ENCODE measurements around the gene ATXN7. TPM values are rescaled to one million over a fixed set of nuclear protein-coding genes. Genes with fewer than 3 reads are reported as not detected.

The ATXN7 gene
- total RNA-seq, 1 donor from 2014 or later = 6.9 TPM

- FAIRE-seq (no peak), DNase-seq (ENCODE audit: low spot score in 2 of 2) (no peak)
Measured at GRCh38 chr3:63900010-63900409, 36.3 kb downstream of the ATXN7 start.

DNA sequence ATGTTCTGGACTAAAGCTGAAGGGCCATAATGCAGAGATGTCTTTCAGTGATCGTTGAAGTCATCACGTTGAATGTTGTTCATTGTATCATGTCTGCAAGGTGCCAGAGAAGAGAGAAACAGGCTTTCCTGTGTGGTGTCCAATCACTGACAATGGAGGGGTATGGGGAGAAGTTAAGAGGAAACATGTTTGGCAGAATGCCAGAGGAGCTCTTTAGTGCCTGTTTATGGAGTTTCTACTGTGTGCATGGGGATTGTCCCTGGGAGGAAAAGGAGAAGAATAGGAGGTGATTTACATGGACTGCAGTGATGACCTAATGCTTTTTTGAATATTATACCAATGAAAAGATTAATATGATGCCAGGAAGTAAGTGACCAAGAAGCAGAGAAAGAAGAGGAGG, 36.8 kb downstream of the ATXN7 start:
- FAIRE-seq = no peak

DNA sequence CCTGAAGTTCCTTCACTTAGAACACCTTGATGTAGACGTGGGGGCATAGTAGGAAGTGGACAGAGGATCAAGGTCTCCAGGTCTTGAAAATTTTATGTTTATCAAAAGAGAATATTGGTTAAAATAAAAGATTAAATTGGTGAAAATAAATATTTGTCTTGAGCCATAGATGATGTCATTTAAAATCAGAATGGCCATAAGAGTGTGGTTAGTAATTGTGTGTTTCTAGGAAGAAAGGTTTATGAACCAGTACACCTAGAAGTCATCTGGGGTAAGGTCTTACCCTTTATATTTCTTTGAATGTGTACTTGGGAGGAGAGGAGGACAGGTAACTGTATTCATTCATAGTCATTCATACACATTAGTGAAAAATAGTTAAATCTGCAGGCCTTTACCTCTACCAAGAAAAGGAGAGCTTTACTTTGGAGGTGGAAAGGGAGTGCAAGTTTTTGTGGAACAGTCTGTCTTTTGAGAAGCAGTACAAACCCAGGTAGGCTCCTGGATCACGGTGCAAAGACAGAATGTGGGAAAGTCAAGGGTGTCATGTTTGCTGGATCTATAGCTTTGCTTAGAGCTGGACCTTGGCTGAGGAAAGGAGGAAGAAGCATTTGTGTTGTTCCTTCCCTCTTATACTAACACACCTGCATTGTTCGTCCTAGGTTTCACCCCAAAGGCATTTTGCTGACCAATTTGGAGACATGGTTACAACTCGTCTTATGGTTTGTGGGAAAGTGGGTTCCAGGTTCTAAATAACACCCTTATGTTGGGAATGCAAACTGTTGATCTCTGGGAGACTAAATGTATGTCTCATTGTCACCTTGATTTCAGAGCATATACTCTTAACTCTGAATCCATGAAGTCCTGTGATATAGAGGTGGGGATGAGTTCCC, 42.3 kb downstream of the ATXN7 start:
- FAIRE-seq (no peak), DNase-seq (ENCODE audit: low spot score in 2 of 2) (no peak)

More for the DNA sequence above, 36.8 kb downstream of the ATXN7 start:
- no peak for DNase-seq (ENCODE audit: low spot score in 2 of 2)

GRCh38 chr3:63908081-63908736, 44.5 kb downstream of the ATXN7 start:
- FAIRE-seq (no peak), DNase-seq (ENCODE audit: low spot score in 2 of 2) (no peak)

DNA sequence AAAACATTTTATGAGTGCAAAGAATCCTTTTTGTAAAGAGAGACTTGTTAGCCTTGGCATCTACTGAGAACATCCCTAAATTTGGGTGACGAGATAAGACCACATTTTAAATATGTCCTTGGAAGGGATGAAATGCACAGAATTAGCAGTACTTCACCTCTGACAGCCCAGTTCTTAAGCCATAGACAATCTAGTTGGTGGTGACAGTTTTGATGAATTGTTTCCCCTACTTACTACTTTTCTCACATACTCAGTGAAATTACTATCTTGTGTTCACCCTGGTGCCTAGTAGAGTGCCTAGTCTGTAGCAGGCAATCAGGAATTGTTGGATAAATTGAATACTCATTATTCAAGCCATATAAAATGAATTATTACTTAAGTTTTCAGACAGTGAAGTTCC, 45.1 kb downstream of the ATXN7 start:
- FAIRE-seq (no peak), DNase-seq (ENCODE audit: low spot score in 2 of 2) (no peak)

GRCh38 chr3:63909431-63909830, 45.8 kb downstream of the ATXN7 start:
- DNase-seq (ENCODE audit: low spot score in 2 of 2) (no peak), FAIRE-seq (no peak)

- no peak for DNase-seq (ENCODE audit: low spot score in 2 of 2)
- FAIRE-seq = no peak
Measured at GRCh38 chr3:63910001-63910400, 46.3 kb downstream of the ATXN7 start.

DNA sequence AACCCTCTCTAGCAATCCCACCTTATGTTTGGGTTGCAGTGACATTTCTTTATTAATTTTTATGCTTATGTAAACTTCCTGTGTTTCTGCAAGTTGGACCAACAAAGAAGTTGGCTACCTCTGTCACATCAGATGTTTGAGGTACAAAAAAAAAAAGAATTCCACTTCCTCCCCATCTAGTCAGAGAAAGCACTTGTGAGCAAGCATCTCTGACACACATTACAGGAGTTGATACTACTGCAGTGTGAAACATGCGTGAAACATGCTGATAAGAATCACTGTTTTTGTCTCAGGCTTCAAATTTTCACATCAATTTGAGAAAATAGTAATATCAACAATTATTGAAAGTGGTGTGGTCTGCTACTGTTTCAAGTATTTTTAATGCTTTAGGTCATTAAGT, 47.2 kb downstream of the ATXN7 start:
- DNase-seq (ENCODE audit: low spot score in 2 of 2) (no peak), FAIRE-seq (no peak)

GRCh38 chr3:63911509-63911872, 47.8 kb downstream of the ATXN7 start:
- FAIRE-seq = no peak
- DNase-seq (ENCODE audit: low spot score in 2 of 2) = peak in 1 of 2 donors; percentile 32

DNA sequence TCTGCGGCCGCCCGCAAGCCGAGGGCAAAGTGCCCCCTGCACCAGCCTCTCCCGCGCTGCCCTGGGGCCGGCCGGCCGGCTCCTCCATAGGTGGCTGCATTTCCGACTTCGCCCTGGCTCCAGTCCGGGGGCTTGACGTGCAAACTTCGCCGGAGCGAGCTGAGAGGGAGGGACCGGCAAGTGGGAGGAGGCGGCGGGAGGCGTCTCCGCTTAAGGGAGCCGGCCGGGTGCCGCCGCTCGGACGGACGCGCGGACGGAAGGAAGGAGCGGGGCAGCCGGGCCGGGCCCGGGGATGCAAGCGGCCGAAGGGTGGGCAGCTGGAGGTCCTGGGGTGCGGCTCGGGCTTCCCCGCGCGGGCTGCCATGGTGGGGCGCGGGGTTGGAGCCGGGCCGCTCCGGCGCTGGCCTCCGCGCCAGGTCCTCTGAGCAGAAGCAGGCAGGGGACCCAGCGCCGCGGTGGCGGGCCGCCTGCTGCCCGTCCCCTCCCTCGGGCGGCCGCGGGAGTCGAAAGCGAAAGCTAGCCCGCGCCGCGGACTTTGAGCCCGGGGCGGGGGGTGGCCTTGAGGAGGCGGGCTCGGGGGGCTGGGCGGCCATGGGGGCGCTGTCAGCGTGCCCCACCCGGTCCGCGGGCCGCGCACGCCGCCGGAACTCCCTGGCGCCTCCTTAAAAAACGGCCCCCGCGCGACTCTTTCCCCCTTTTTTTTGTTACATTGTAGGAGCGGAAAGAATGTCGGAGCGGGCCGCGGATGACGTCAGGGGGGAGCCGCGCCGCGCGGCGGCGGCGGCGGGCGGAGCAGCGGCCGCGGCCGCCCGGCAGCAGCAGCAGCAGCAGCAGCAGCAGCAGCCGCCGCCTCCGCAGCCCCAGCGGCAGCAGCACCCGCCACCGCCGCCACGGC, 48.5 kb downstream of the ATXN7 start, which contains the start of gene SCAANT1:
SCAANT1 (minus strand) TSS at position 511 of the 895 bp plus-strand sequence.
- peak; percentile 83 to 92 for DNase-seq (ENCODE audit: low spot score in 2 of 2)
- no peak for FAIRE-seq

GRCh38 chr3:63912768-63913588, 49.3 kb downstream of the ATXN7 start:
- DNase-seq (ENCODE audit: low spot score in 2 of 2) (peak; percentile 56 to 58), FAIRE-seq (no peak)

- FAIRE-seq (no peak), DNase-seq (ENCODE audit: low spot score in 2 of 2) (no peak)
Measured at GRCh38 chr3:63914312-63914711, 50.6 kb downstream of the ATXN7 start.

DNA sequence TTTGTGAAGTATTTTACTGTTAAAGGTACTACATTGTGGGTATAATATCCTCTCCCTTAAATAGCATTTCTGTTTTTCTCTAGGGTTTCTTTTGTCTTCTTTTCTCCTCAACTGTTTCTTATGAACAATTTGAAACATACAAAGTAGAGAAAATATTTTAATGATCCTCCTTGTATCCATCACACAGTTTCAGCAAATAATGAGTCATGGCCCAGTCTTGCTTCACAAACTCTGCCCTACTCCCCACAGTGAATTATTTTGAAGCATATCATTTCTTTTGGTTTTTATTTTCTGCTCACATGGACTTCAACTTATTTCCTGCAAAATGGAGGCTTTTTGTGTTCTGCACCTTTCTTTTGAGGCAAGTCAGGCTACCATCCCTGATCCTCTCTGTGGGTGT, 54.7 kb downstream of the ATXN7 start:
- DNase-seq (ENCODE audit: low spot score in 2 of 2) (no peak), FAIRE-seq (no peak)

DNA sequence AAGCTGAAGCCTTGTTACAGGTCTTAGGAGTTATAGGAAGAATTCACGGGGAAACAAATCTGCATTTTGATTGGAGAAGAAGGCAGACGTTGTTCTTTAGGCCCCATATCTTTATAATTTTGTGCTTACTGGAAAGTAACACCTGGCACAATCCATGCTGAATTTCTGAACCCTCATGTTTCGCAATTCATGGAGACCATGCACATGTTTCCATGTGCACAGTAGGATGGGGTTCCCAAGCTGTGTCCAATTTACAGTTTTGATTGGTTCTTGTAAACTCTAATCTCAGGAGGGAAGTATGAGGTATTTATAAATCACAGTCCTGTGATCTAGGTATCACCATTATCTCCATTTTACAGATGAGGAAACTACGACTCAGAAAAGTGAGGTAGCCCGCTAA, 56.3 kb downstream of the ATXN7 start:
- no peak for DNase-seq (ENCODE audit: low spot score in 2 of 2)
- FAIRE-seq = no peak

- no peak for DNase-seq (ENCODE audit: low spot score in 2 of 2)
- FAIRE-seq = no peak
Measured at GRCh38 chr3:63921741-63922482, 58.2 kb downstream of the ATXN7 start.

- DNase-seq (ENCODE audit: low spot score in 2 of 2) (no peak), FAIRE-seq (no peak)
Measured at GRCh38 chr3:63922491-63923199, 59.0 kb downstream of the ATXN7 start.

DNA sequence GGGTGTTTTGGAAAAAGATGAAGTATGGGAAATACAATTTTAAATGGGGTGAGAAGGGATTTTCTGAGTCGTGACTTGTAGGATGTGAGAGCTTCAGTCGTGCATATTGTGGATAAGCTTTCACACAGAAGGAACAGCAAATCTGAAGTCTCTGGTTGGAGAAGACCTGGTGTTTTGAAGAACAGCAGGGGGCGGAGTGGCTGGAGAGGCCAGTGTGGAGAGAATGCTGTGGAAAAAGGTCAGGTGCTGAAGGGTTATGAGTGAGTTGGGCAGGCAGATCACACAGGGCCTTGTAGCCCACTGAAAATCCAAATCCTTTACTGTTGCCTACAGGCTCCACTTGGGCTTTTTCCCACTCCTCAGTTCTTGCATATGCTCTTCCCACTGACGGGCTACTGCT, 62.6 kb downstream of the ATXN7 start:
- FAIRE-seq (no peak), DNase-seq (ENCODE audit: low spot score in 2 of 2) (no peak)

DNA sequence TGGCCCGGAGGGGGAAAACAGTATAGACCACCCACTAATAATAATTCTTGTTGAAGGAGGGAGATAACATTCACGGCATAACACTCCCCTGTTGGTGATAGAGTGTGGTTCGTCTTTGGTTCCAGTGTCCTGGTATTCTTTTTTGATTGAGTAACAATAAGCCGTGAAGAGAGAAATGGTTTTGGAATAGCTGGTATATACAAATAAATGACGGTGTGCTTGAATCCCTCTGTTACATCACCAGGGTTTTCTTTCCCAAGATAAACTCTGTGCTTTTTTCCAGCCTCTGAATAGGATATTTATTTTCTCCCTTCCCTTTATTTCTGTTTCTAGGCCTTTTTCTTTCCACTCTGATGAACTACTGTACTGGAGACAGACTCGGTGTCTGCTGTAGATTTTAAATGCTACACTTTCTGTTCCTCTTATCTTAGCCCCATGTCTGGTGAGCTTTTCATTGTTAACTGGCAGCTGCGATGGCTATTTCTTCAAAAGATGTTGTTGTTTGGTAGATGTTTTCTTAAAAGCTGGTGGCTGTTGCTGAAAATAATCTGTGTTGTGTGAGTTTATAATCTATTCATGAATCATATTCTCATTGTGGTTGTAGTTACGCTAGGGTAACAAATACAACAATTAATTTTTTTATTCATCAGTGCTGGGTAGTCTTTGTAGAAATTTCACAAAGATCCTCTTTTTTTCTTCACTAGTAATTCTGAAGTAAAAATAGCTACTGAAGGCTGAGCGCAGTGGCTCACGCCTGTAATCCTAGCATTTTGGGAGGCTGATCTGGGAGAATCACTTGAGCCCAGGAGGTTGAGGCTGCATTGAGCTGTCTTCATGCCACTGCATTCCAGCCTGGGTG, 64.0 kb downstream of the ATXN7 start:
- DNase-seq (ENCODE audit: low spot score in 2 of 2) = no peak
- no peak for FAIRE-seq
